HG03439 (cell line): Measurements from ENCODE around the gene CD22.

Source experiments
- ATAC-seq: cut with Tn5 transposase; IDR thresholded peaks from one replicate; pipeline ENCODE4 v1.9.1; 2021; ENCODE audit warnings: mild to moderate bottlenecking, moderate library complexity; ENCODE audit not compliant: unreplicated experiment

Gene CD22

GRCh38 chr19:35341006-35341405 lies 12.0 kb downstream of the CD22 start:
- no peak for ATAC-seq

GRCh38 chr19:35341565-35342225 lies 12.7 kb downstream of the CD22 start:
- no peak for ATAC-seq

GRCh38 chr19:35342430-35342829 lies 13.4 kb downstream of the CD22 start:
- no peak for ATAC-seq

- ATAC-seq = no peak
These were observed 15.6 kb downstream of the CD22 start for GRCh38 chr19:35344511-35345031.

GRCh38 chr19:35345671-35346111 lies 16.7 kb downstream of the CD22 start:
- no peak for ATAC-seq

GRCh38 chr19:35346193-35347052 lies 17.4 kb downstream of the CD22 start:
- peak; percentile 42 for ATAC-seq

GRCh38 chr19:35347171-35347929 lies 18.4 kb downstream of the CD22 start, which contains the start of gene FFAR1:
FFAR1 (plus strand) TSS chr19:35347902; CDS start chr19:35351552, 3,650 bp downstream.
- ATAC-seq = peak; percentile 36

GRCh38 chr19:35347930-35348298 lies 18.9 kb downstream of the CD22 start:
- ATAC-seq = no peak

GRCh38 chr19:35348911-35349611 lies 20.1 kb downstream of the CD22 start:
- no peak for ATAC-seq

- ATAC-seq = no peak
These were observed 20.9 kb downstream of the CD22 start for GRCh38 chr19:35349614-35350521.

- no peak for ATAC-seq
These were observed 21.6 kb downstream of the CD22 start for GRCh38 chr19:35350591-35350990.

- ATAC-seq = no peak
These were observed 22.6 kb downstream of the CD22 start for GRCh38 chr19:35351411-35352176.

- ATAC-seq = no peak
These were observed 23.1 kb downstream of the CD22 start for GRCh38 chr19:35352177-35352447.

GRCh38 chr19:35352448-35353304 lies 23.7 kb downstream of the CD22 start:
- no peak for ATAC-seq

- ATAC-seq = no peak
These were observed 24.6 kb downstream of the CD22 start for GRCh38 chr19:35353635-35354034.

- no peak for ATAC-seq
These were observed 25.9 kb downstream of the CD22 start for GRCh38 chr19:35354898-35355297.

GRCh38 chr19:35355791-35356460 lies 26.9 kb downstream of the CD22 start:
- ATAC-seq = no peak
